Dendritic cell treated with granulocyte-macrophage colony-stimulating factor and Interleukin-4, amounts not matched to agents 40 ng/mL and 50 ng/mL, for 4 days (primary cell): ENCODE data around the gene SLC7A8.
"Not testable (repeated sequence)": the region's sequence is repeated elsewhere in the genome, so short reads cannot be mapped to it uniquely, and the experiment has no call there.

Experiments used
- H3K27ac Mint-ChIP-seq: one replicate; pipeline ENCODE4 v1.8.0; 2022; ENCODE audit warnings: mild to moderate bottlenecking, mixed read lengths
- H3K27me3 Mint-ChIP-seq: one replicate; pipeline ENCODE4 v1.8.0; 2022; ENCODE audit warnings: mild to moderate bottlenecking, mixed read lengths
- H3K36me3 Mint-ChIP-seq: one replicate; pipeline ENCODE4 v1.8.0; 2022; ENCODE audit warnings: low read depth, mixed read lengths
- H3K4me1 Mint-ChIP-seq: one replicate; pipeline ENCODE4 v1.8.0; 2022; ENCODE audit warnings: low read depth, mixed read lengths
- H3K4me3 Mint-ChIP-seq: one replicate; pipeline ENCODE4 v1.8.0; 2022; ENCODE audit warnings: mild to moderate bottlenecking, moderate library complexity, mixed read lengths
- H3K9me3 Mint-ChIP-seq: one replicate; pipeline ENCODE4 v1.8.0; 2022; ENCODE audit warnings: mixed read lengths
- intact Hi-C: fragments of 100-400 bp; cut with micrococcal nuclease; formaldehyde crosslinking; loops from one replicate; pipeline ENCODE4 v1.15.0; 2022

The SLC7A8 gene

DNA sequence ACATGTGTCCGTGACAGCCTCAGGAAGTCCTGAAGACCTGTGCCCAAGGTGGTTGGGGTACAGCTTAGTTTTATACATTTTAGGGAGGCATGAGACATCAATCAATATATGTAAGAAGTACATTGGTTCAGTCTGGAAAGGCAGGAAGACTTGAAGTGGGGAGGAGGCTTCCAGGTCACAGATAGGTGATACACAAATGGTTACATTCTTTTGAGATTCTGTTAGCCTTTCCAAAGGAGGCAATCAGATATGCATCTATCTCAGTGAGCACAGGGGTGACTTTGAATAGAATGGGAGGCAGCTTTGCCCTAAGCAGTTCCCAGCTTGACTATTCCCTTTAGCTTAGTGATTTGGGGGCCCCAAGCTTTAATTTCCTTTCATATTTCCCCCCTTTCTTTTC is 15.7 kb upstream of the SLC7A8 start:
- H3K27ac Mint-ChIP-seq, H3K4me1 Mint-ChIP-seq, H3K9me3 Mint-ChIP-seq, H3K36me3 Mint-ChIP-seq, intact Hi-C loops, H3K4me3 Mint-ChIP-seq, H3K27me3 Mint-ChIP-seq: not testable (repeated sequence)

DNA sequence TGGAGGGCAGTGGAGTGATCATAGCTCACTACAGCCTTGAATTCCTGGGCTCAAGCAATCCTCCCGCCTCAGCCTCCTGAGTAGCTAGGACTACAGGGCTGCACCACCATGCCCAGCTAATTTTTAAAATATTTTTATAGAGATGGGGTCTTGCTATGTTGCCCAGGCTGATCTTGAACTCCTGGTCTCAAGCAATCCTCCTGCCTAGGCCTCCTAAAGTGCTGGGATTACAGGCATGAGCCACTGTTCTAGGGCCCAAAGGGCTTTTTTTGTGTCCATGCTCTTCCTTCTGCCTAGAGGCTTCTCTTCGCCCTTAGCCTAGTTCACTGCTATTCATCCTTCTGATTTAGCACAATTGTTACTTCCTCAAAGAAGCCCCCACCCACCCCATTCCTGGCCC is 13.0 kb upstream of the SLC7A8 start:
- H3K27me3 Mint-ChIP-seq, H3K4me3 Mint-ChIP-seq, H3K36me3 Mint-ChIP-seq, H3K27ac Mint-ChIP-seq, H3K4me1 Mint-ChIP-seq, intact Hi-C loops, H3K9me3 Mint-ChIP-seq: not testable (repeated sequence)

DNA sequence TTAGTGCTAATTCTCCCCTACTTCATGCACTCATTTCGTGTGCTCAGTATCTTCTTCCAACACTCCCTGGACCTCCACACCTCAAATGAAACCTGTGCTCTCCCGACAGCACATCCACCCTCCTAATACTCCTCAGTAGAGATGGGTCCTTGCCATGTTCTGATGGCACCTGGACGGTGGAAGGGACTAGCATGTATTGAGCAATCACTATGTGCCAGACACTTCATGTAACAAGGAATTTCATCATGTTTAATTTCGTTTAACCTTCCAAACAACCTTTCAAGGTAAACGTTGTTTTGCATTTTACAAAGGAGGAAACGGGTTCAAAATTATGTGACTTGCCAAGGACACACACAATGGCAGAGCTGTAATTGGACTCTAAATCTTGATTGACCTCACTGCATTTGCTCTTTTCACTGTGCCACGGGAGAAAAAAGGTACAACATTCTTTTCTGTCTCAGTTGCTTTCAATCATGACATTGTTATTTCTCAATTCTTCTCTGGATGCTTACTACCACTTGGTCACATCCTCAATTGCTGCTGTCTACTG is 12.2 kb upstream of the SLC7A8 start:
- Mint-ChIP-seq H3K36me3 (no peaks in the 10 kb centered on the region), H3K27me3 (no peaks in the 10 kb centered on the region), H3K9me3 (no peaks in the 10 kb centered on the region), H3K27ac (no peak overlapping the region), H3K4me3 (no peak overlapping the region), H3K4me1 (no peaks in the 10 kb centered on the region)
- intact Hi-C loops: no loop called here

DNA sequence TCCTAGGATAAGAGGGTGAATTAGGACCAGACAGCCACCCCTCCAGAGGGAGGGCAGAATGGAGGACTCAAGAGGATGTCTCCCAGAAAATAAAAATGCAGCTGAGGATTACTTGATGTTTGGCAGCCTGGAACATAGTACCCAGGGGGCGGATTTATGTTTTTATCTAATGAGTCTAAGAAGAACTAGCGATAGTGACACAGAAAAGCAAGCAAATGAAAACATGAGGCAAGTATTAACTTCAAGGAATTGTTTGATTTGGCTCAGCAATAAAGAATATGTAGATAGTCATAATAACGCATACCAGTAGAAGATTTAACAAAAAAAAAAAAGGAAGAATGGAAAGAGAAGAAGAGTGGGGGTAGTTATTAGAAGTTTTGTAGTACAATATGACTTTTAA is 10.0 kb upstream of the SLC7A8 start:
- Mint-ChIP-seq H3K27me3 (no peaks in the 10 kb centered on the region), H3K9me3 (no peaks in the 10 kb centered on the region), H3K4me1 (no peaks in the 10 kb centered on the region), H3K36me3 (no peaks in the 10 kb centered on the region), H3K27ac (no peak overlapping the region), H3K4me3 (no peak overlapping the region)
- intact Hi-C loops: no loop called here

DNA sequence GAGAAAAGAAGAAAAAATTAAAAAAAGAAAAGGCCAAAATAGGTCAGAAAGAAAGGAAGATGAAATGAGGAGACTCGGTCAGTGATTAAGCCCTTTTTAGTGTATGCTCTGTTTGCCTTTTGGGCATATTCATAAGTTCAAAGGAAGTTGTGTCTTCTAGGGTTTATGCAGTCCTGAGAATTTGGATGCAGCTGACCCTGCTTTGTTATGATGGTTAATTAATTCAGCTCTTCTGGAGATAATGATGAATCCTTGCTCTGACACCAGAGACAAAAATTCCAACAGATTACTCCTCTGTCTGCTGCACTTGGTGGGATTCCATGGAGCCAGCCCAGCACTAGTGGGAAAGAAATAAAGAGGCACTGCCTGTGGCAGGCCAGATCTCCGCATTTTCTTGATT is 4.5 kb upstream of the SLC7A8 start:
- no peak overlapping the region for H3K4me3 Mint-ChIP-seq
- peaks cover 12% of the 10 kb centered on the region for H3K4me1 Mint-ChIP-seq
- intact Hi-C loops: loop anchor here (1.0 kb wide), 1 partner anchor 67 kb away; no protein-coding TSS in a partner anchor

DNA sequence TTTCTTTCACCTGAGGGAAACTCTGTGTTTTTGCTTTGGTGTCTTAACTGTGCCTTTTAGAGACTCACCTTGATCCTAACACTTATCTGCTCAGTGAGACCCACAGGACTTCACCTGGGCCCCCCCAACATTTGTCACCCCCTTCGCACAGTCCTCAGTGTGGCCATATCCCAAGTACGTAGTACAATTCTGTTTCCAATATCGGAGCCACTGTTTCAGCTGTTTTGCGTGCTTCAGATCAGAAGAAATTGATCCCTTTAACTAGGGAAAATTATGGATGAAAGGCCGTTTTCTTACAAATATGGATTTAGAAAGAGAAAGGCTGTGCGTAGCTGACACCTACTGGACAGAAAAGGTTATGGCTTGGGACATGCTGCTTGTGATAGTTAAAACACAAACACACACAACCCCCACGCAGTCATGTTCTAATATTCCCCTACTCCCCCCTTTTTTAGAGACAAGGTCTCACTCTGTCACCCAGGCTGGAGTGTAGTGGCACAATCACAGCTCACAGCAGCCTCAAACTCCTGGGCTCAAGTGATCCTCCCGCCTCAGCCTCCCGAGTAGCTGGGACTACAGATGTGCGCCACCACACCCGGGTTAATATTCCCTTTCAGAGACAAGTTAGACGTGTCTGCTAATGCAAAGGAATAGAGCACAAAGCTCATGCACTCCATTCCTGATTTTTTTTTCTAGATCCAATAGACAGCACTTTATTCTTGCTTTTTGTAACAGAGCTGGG is 3.6 kb upstream of the SLC7A8 start:
- no peak overlapping the region for H3K27ac Mint-ChIP-seq
- no peaks in the 10 kb centered on the region for H3K9me3 Mint-ChIP-seq
- no peak overlapping the region for H3K4me3 Mint-ChIP-seq
- no peaks in the 10 kb centered on the region for H3K36me3 Mint-ChIP-seq
- H3K4me1 Mint-ChIP-seq: peaks cover 12% of the 10 kb centered on the region
- intact Hi-C loops: loop anchor here (1.0 kb wide), 1 partner anchor 66 kb away; no protein-coding TSS in a partner anchor
- no peaks in the 10 kb centered on the region for H3K27me3 Mint-ChIP-seq

More for the DNA sequence above, 4.5 kb upstream of the SLC7A8 start:
- Mint-ChIP-seq H3K9me3 (no peaks in the 10 kb centered on the region), H3K27me3 (no peaks in the 10 kb centered on the region), H3K27ac (no peak overlapping the region), H3K36me3 (no peaks in the 10 kb centered on the region)

DNA sequence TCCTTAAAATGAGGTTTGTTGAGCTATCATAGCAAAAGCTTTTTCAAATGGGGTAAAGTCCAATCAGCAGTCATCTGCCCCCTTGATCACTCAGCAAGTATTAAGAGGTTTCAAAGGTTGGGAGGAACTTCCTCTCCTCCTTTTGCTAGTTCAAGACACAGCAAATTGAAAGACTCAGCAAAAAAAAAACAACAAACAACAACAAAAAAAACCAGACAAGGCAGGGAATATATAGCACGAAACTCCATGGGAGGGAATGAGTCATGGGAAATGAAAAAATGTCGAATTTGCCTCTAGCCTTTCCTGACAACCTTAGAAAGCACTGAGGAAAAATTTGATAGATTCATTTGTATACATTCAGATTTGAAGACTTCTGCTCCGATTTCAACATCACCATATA is 1.6 kb upstream of the SLC7A8 start:
- H3K4me1 Mint-ChIP-seq: peaks cover 23% of the 10 kb centered on the region
- peak overlapping the region; percentile 49 for H3K27ac Mint-ChIP-seq
- H3K27me3 Mint-ChIP-seq: no peaks in the 10 kb centered on the region
- peak overlapping the region; percentile 0 for H3K4me3 Mint-ChIP-seq
- intact Hi-C loops: no loop called here
- H3K36me3 Mint-ChIP-seq: no peaks in the 10 kb centered on the region
- no peaks in the 10 kb centered on the region for H3K9me3 Mint-ChIP-seq

DNA sequence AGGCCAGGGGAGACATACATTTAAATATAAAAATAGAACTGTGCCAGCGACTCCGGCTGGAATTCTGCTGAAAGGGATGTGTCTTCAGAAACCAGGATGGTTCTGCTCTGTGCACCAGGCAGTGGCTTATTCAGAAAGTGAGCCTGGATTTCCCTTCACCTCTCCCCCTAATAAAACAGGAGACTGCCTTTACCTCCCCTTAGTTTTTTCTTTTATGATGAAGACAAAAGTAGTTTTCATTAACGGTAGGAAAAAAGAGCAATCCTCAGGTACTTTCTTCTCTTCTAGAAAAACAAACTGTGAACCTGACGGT is 346 bp downstream of the SLC7A8 start:
- peaks cover 41% of the 10 kb centered on the region for H3K4me1 Mint-ChIP-seq
- no peaks in the 10 kb centered on the region for H3K9me3 Mint-ChIP-seq
- H3K27me3 Mint-ChIP-seq: no peaks in the 10 kb centered on the region
- H3K36me3 Mint-ChIP-seq: peaks cover 13% of the 10 kb centered on the region
- no peak overlapping the region for H3K4me3 Mint-ChIP-seq
- intact Hi-C loops: loop anchor here (5.0 kb wide), 1 partner anchor 106 kb away; no protein-coding TSS in a partner anchor
- H3K27ac Mint-ChIP-seq: no peak overlapping the region

DNA sequence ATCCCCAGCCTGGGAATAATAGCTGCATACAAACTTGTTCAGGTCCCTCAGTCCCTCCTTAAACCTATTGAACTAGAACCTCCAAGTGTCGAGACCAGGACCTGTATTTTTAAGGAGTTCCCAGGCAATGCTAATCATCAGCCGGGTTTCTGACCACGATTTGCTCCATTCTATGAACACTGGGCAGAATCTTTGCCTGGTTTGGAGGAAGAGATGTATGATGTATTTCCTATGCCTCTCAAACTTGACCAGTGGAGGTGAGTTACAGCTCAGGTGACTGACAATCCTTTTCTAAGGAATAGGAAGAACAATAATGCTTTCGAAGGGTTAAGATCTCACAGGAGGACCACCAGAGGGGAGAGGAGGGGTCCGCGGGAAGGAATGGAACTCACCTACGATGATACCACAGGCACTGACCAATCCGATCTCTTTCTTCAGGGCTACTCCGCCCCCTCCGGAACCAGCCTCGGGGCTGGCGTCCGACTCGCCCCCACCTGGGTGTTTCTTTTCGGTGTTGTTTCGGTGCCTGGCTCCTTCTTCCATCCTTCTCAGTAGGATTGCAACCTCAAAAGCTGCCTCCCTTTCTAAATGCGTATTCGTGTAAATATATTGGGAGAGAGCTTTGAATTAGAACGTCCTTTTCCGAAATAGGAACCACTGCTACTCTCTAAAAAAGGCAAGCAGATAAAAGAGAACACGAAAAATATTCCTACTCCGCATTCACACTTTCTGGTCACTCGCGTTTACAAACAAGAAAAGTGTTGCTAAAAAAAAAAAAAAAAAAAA is 895 bp downstream of the SLC7A8 start:
- Mint-ChIP-seq H3K36me3 (peaks cover 18% of the 10 kb centered on the region), H3K27me3 (no peaks in the 10 kb centered on the region), H3K27ac (no peak overlapping the region), H3K4me1 (peaks cover 46% of the 10 kb centered on the region), H3K9me3 (no peaks in the 10 kb centered on the region), H3K4me3 (no peak overlapping the region)
- intact Hi-C loops: loop anchor here (5.0 kb wide), 1 partner anchor 105 kb away; no protein-coding TSS in a partner anchor

DNA sequence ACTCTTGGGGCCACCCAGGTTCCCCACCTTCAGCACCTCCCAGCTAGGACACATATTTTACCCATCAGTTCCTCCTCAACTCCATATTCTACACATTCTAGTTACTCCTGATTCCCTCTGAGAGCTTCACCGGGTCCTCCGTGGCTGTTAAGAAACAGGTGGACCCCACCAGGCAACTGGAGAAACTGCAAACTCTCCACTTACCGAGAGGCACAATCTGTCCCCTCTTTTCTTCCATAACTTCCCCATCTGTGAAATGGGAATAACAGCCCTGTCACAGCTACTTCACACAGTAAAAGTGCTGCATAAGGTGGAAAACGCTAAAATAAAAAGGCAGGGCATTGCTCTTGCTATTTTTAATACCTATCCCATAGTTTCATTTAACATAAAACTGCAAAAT is 1.5 kb downstream of the SLC7A8 start:
- peaks cover 52% of the 10 kb centered on the region for H3K4me1 Mint-ChIP-seq
- intact Hi-C loops: loop anchor here (2.0 to 5.0 kb wide), 2 partner anchors 27 to 105 kb away; no protein-coding TSS in a partner anchor
- peaks cover 24% of the 10 kb centered on the region for H3K36me3 Mint-ChIP-seq
- H3K27me3 Mint-ChIP-seq: no peaks in the 10 kb centered on the region
- H3K9me3 Mint-ChIP-seq: no peaks in the 10 kb centered on the region
- H3K4me3 Mint-ChIP-seq: no peak overlapping the region
- H3K27ac Mint-ChIP-seq: no peak overlapping the region

DNA sequence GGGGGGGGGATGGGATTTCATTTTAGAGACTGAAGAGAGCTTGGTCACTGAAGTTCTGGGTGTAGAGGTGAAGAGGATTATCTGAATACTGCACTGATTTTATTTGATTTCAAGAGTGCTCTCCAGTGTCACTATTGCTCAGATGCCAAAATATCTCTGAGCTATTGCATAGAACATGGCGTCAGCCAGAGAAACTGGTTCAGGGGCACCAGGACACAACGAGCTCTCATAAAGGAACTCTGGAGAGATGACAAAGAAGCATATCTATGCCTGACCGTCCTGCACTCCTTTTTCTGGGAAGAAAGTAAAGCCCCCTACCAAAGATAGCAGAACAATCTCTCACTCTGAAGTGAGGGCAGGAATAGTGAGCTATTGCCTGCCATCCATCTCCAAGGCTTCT is 2.0 kb downstream of the SLC7A8 start:
- peaks cover 52% of the 10 kb centered on the region for H3K4me1 Mint-ChIP-seq
- H3K36me3 Mint-ChIP-seq: peaks cover 25% of the 10 kb centered on the region
- H3K27me3 Mint-ChIP-seq: no peaks in the 10 kb centered on the region
- intact Hi-C loops: loop anchor here (2.0 to 5.0 kb wide), 2 partner anchors 27 to 104 kb away; no protein-coding TSS in a partner anchor
- no peak overlapping the region for H3K27ac Mint-ChIP-seq
- no peaks in the 10 kb centered on the region for H3K9me3 Mint-ChIP-seq
- no peak overlapping the region for H3K4me3 Mint-ChIP-seq

DNA sequence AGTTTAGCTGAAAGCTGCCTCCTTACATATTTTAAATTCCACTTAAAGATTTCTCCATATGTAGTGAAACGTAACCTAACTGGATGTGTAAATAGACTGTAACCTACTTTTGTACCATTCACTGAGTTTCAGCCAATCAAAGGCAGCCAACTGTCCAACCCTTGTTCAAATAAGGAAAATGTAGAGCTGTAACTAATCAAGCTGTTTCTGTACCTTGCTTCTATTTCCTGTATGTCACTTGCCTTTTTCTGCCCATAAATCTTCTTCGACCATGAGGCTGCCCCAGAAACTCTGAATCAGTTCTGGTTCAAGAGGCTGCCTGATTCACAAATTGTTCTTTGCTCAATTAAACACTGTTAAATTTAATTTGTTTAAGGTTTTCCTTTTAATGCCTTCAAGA is 6.3 kb downstream of the SLC7A8 start:
- H3K4me3 Mint-ChIP-seq: no peak overlapping the region
- no peaks in the 10 kb centered on the region for H3K9me3 Mint-ChIP-seq
- H3K4me1 Mint-ChIP-seq: peaks cover 82% of the 10 kb centered on the region
- no peak overlapping the region for H3K27ac Mint-ChIP-seq
- H3K27me3 Mint-ChIP-seq: no peaks in the 10 kb centered on the region
- intact Hi-C loops: no loop called here
- peaks cover 57% of the 10 kb centered on the region for H3K36me3 Mint-ChIP-seq

DNA sequence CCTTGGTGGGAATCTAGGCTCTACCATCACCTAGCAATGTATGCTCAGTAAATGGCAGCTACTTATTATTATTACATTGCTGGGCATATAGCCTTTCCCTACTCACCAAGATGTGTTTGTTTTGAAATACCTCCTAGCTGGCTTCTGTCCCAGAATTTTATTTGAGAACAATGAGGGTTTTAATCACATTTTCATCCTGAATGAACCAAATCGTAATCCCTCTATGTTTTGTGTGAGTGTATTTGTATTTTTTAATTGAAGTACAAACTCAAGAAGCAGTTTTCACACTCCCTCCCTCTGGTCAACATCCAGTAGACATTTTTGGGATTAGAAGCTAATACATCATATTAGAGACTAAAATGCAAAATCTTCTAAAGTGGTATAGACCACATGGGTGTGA is 7.6 kb downstream of the SLC7A8 start:
- intact Hi-C loops: no loop called here
- Mint-ChIP-seq H3K4me1 (peaks cover 92% of the 10 kb centered on the region), H3K27ac (peak overlapping the region; percentile 74), H3K27me3 (no peaks in the 10 kb centered on the region), H3K9me3 (no peaks in the 10 kb centered on the region), H3K36me3 (peaks cover 71% of the 10 kb centered on the region), H3K4me3 (no peak overlapping the region)
